Measurements from ENCODE around the gene HSPB7. TPM values are rescaled to one million over a fixed set of nuclear protein-coding genes. Genes with fewer than 3 reads are reported as not detected.
A peak's percentile ranks its signal among the peaks of the same experiment; 100 is the strongest.
"Not testable (repeated sequence)": the region's sequence is repeated elsewhere in the genome, so short reads cannot be mapped to it uniquely, and the experiment has no call there.

HSPB7 gene
- total RNA-seq, 1 experiment from 2014 or later = not detected

- CTCF ChIA-PET = no interaction called here
- no TSS peak for BruUV-seq (replicated peaks)
- no peaks in the 10 kb centered on the region for H3K9me3 Mint-ChIP-seq (ENCODE audit: unreplicated experiment)
These were observed 25.7 kb upstream of the HSPB7 start, which contains the start of gene CLCNKB for GRCh38 chr1:16043521-16043920. Gene CLCNKB, plus strand, starts transcription at chr1:16043782. Its CDS starts 711 bp downstream, at chr1:16044493.

GRCh38 chr1:16042654-16043053 lies 24.8 kb upstream of the HSPB7 start:
- H3K4me3 Mint-ChIP-seq (ENCODE audit: unreplicated experiment); POLR2A ChIA-PET; DNase-seq; H3K27ac Mint-ChIP-seq (ENCODE audit: unreplicated experiment); intact Hi-C loops (cut with micrococcal nuclease; ENCODE audit: unreplicated experiment); H3K27me3 Mint-ChIP-seq (ENCODE audit: insufficient read depth, unreplicated experiment); CTCF ChIA-PET; H3K9me3 ChIP-seq; H3K9me3 Mint-ChIP-seq (ENCODE audit: unreplicated experiment); H3K36me3 ChIP-seq (ENCODE audit: control insufficient read depth, insufficient read depth, low read length); H3K4me1 Mint-ChIP-seq (ENCODE audit: low read depth, unreplicated experiment); H3K4me1 ChIP-seq; H3K36me3 Mint-ChIP-seq (ENCODE audit: insufficient read depth, unreplicated experiment); H3K27me3 ChIP-seq (replicated peaks; ENCODE audit: control insufficient read depth, insufficient read depth, low read length); H3K4me3 ChIP-seq (ENCODE audit: low read depth, low read length); BruUV-seq (replicated peaks): not testable (repeated sequence)

More at GRCh38 chr1:16043521-16043920, 25.7 kb upstream of the HSPB7 start, which contains the start of gene CLCNKB:
- Mint-ChIP-seq H3K4me1 (ENCODE audit: low read depth, unreplicated experiment) (no peaks in the 10 kb centered on the region), H3K27me3 (ENCODE audit: insufficient read depth, unreplicated experiment) (no peaks in the 10 kb centered on the region), H3K36me3 (ENCODE audit: insufficient read depth, unreplicated experiment) (no peaks in the 10 kb centered on the region), H3K27ac (ENCODE audit: unreplicated experiment) (no peak within 1 kb of the TSS), H3K4me3 (ENCODE audit: unreplicated experiment) (no peak within 1 kb of the TSS)
- Histone ChIP-seq H3K4me3 (ENCODE audit: low read depth, low read length) (no peak within 1 kb of the TSS), H3K9me3 (no peaks in the 10 kb centered on the region), H3K27me3 (replicated peaks; ENCODE audit: control insufficient read depth, insufficient read depth, low read length) (no peaks in the 10 kb centered on the region), H3K4me1 (no peaks in the 10 kb centered on the region), H3K36me3 (ENCODE audit: control insufficient read depth, insufficient read depth, low read length) (no peaks in the 10 kb centered on the region)
- TF ChIP-seq CTCF (IDR thresholded peaks at IDR 0.05; ENCODE audit: insufficient read depth in 1 of 2, low read depth in 1 of 2, low read length in 1 of 2, severe bottlenecking in 1 of 2, unreplicated experiment in 1 of 2) = no peak
- DNase-seq = no peak
- intact Hi-C loops (cut with micrococcal nuclease; ENCODE audit: unreplicated experiment) = no loop called here
- POLR2A ChIA-PET = no interaction called here

GRCh38 chr1:16042096-16042495 lies 24.3 kb upstream of the HSPB7 start:
- POLR2A ChIA-PET = no interaction called here
- H3K27ac Mint-ChIP-seq (ENCODE audit: unreplicated experiment) = no peak overlapping the region
- no TSS peak for BruUV-seq (replicated peaks)
- no peak overlapping the region for H3K4me3 ChIP-seq (ENCODE audit: low read depth, low read length)
- no peaks in the 10 kb centered on the region for H3K27me3 ChIP-seq (replicated peaks; ENCODE audit: control insufficient read depth, insufficient read depth, low read length)
- H3K4me1 Mint-ChIP-seq (ENCODE audit: low read depth, unreplicated experiment) = no peaks in the 10 kb centered on the region
- peaks cover 5% of the 10 kb centered on the region for H3K36me3 Mint-ChIP-seq (ENCODE audit: insufficient read depth, unreplicated experiment)
- intact Hi-C loops (cut with micrococcal nuclease; ENCODE audit: unreplicated experiment) = no loop called here
- no peaks in the 10 kb centered on the region for H3K27me3 Mint-ChIP-seq (ENCODE audit: insufficient read depth, unreplicated experiment)
- no peaks in the 10 kb centered on the region for H3K4me1 ChIP-seq
- peak in 1 of 2 experiments; percentile 12 for DNase-seq
- H3K4me3 Mint-ChIP-seq (ENCODE audit: unreplicated experiment) = no peak overlapping the region
- H3K36me3 ChIP-seq (ENCODE audit: control insufficient read depth, insufficient read depth, low read length) = no peaks in the 10 kb centered on the region
- no peaks in the 10 kb centered on the region for H3K9me3 Mint-ChIP-seq (ENCODE audit: unreplicated experiment)
- no peaks in the 10 kb centered on the region for H3K9me3 ChIP-seq
- CTCF ChIA-PET = interaction anchor here (0.6 kb wide), 1 partner anchor 250 kb away, joined by 3 read pairs; no protein-coding TSS in a partner anchor
- peak in 1 of 2 experiments; percentile 20 for TF ChIP-seq CTCF (IDR thresholded peaks at IDR 0.05; ENCODE audit: insufficient read depth in 1 of 2, low read depth in 1 of 2, low read length in 1 of 2, severe bottlenecking in 1 of 2, unreplicated experiment in 1 of 2)

DNA sequence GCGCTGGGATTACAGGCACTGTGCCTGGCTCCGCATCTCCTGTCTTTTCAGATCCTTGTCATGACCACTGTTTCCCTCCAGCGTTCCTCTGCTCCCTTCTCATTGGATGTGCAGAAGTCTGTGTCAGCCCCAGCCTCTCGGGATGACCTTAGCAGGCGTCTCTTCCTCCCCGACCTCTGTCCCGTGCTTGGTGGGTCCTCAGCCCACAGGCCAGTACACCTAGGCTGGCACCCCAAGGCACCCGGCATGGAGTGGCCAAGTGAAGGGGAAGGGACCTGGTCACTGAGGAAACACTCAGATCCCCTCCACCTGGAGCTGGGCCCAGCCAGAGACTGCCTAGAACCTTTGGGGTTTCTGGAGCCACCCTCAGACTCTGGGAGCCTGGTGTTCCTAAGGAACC lies 23.4 kb upstream of the HSPB7 start:
- Mint-ChIP-seq H3K4me1 (ENCODE audit: low read depth, unreplicated experiment) (no peaks in the 10 kb centered on the region), H3K36me3 (ENCODE audit: insufficient read depth, unreplicated experiment) (peaks cover 6% of the 10 kb centered on the region), H3K4me3 (ENCODE audit: unreplicated experiment) (no peak overlapping the region), H3K27ac (ENCODE audit: unreplicated experiment) (no peak overlapping the region), H3K27me3 (ENCODE audit: insufficient read depth, unreplicated experiment) (no peaks in the 10 kb centered on the region), H3K9me3 (ENCODE audit: unreplicated experiment) (no peaks in the 10 kb centered on the region)
- DNase-seq = no peak
- ChIA-PET CTCF (interaction anchor here (0.6 kb wide), 1 partner anchor 249 kb away, joined by 3 read pairs; no protein-coding TSS in a partner anchor), POLR2A (no interaction called here)
- H3K4me3 ChIP-seq (ENCODE audit: low read depth, low read length) = no peak overlapping the region
- BruUV-seq (replicated peaks) = no TSS peak
- H3K4me1 ChIP-seq = no peaks in the 10 kb centered on the region
- no peaks in the 10 kb centered on the region for H3K9me3 ChIP-seq
- H3K36me3 ChIP-seq (ENCODE audit: control insufficient read depth, insufficient read depth, low read length) = no peaks in the 10 kb centered on the region
- H3K27me3 ChIP-seq (replicated peaks; ENCODE audit: control insufficient read depth, insufficient read depth, low read length) = no peaks in the 10 kb centered on the region
- TF ChIP-seq CTCF (IDR thresholded peaks at IDR 0.05; ENCODE audit: insufficient read depth in 1 of 2, low read depth in 1 of 2, low read length in 1 of 2, severe bottlenecking in 1 of 2, unreplicated experiment in 1 of 2) = no peak
- intact Hi-C loops (cut with micrococcal nuclease; ENCODE audit: unreplicated experiment) = no loop called here

DNA sequence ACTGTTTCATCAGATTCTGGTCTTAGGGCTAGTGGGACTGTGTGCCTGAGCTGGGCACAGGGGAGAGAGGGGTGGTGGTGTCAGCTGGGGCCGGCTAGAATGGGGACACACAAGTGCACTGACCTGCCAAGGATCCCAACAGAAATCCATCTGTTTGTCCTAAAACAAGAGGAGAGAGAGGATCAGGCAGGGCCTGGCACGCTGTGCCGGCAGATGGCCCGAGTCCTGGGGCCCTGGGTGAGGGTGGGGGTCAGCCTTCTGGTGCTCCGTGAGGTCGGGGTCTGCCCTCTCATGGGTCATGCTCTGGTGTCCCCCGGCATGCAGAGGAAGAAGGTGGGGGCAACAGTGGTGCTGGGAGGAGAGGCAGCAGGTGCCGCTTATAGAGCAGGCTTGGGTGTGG lies 22.0 kb upstream of the HSPB7 start:
- CTCF ChIA-PET, H3K4me1 ChIP-seq, POLR2A ChIA-PET: not testable (repeated sequence)

More for the DNA sequence above, 22.0 kb upstream of the HSPB7 start:
- intact Hi-C loops (cut with micrococcal nuclease; ENCODE audit: unreplicated experiment); H3K4me3 ChIP-seq (ENCODE audit: low read depth, low read length); H3K27me3 ChIP-seq (replicated peaks; ENCODE audit: control insufficient read depth, insufficient read depth, low read length); H3K4me3 Mint-ChIP-seq (ENCODE audit: unreplicated experiment); H3K27me3 Mint-ChIP-seq (ENCODE audit: insufficient read depth, unreplicated experiment); H3K36me3 ChIP-seq (ENCODE audit: control insufficient read depth, insufficient read depth, low read length); H3K27ac Mint-ChIP-seq (ENCODE audit: unreplicated experiment); DNase-seq; H3K9me3 ChIP-seq; BruUV-seq (replicated peaks); H3K36me3 Mint-ChIP-seq (ENCODE audit: insufficient read depth, unreplicated experiment); H3K4me1 Mint-ChIP-seq (ENCODE audit: low read depth, unreplicated experiment); H3K9me3 Mint-ChIP-seq (ENCODE audit: unreplicated experiment): not testable (repeated sequence)
